GM19395 (cell line): Measurements from ENCODE around the gene SHISAL1.

ENCODE experiments used
- ATAC-seq: cut with Tn5 transposase; IDR thresholded peaks from one replicate; pipeline ENCODE4 v1.9.1; 2021; ENCODE audit warnings: mild to moderate bottlenecking, moderate library complexity; ENCODE audit not compliant: unreplicated experiment

The SHISAL1 gene

GRCh38 chr22:44213489-44214043, 99.2 kb downstream of the SHISAL1 start:
- no peak for ATAC-seq

DNA sequence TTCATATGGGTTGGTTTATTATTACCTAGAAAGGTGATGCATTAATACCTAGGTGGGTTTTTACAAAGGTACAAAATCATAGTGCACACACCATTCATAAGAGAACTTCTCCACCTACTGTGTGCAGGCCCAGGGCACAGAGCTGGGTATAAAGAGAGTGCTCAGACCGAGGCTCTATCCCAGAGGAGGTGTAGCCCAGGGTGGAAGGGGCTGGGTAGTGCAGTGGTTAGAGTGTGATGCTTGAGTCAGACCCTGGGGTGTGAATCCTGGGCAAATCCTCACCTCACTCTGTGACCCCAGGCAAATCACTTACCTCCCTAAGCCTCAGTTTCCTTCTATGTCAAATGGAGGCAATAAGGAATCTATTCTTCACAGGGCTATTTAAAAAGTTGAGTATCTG, 99.8 kb downstream of the SHISAL1 start:
- no peak for ATAC-seq

DNA sequence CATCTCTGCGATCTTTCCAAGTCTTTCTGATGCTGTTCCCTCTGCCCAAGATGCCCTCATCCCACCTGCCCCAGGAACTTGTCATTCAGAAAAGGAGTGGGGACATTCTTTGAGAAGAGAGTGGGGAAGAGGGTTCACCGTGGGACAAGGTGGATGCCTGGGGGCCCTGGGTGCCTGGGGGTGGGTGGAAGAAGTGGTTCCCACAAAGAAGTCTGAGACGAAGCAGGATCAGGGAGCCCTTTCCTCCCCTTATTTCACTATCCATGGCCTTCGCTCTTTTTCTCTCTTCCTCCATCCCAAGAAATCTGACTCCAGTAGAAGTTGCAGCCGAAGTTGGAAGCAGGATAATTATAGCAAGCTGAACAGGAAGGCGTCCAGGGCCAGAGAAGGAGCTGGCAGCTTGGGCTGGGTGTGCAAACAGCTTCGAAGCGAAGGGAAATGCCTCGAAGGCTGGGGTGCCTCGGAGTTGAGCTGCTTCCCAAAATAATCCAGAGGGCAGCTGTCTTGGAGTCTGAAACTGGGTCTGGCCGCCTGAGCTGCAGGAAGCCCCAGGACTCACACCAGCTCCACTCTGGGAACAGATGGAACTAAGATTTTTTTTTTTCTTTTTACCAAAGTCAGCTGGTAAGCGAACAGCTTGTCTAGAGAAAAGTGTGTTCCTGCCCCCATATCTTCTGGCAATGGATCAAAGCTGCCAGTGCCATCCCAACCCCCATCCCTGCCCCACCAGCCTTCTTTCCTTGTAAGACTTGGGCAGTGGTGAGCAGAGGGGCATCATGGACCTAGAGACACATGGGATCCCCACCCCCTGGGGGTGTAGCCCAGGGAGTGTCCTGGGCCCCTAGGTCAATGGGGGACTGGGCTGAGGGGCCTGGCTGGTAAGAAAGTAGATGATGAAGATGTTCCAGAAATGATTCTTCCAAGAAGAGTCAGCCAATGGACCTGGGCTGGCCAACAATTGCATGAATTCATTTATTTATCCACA, 100.5 kb downstream of the SHISAL1 start:
- no peak for ATAC-seq

DNA sequence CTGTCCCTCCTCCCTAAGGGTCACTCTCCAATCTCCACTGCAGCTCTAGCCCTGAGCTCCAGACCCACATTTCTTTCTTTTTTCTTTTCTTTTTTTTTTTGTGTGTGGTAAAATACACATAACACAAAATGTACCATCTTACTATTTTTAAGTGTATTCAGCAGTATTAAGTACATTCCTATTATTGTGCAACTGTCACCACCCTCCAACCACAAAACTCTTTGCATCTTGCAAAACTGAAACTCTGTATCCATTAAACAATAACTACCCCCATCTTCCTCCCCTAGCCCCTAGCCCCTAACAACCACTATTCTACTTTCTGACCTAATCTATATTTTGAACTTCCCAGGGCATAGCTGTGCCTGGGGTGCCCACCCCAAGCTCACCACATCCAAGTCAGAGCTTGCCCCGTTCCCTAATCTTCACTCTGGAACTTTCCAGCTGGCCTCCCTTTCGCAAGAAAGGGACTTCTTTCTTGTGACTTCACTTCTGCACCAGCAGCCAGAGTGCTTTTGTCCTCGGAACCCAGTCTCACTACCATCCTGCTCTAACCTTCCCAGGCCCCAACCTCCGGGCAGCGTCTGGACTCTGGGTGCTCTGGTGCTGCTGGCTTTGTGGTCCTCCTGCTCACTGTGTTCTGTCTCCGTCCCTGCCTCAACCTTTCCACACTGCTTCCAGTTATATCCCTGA, 101.3 kb downstream of the SHISAL1 start:
- no peak for ATAC-seq

DNA sequence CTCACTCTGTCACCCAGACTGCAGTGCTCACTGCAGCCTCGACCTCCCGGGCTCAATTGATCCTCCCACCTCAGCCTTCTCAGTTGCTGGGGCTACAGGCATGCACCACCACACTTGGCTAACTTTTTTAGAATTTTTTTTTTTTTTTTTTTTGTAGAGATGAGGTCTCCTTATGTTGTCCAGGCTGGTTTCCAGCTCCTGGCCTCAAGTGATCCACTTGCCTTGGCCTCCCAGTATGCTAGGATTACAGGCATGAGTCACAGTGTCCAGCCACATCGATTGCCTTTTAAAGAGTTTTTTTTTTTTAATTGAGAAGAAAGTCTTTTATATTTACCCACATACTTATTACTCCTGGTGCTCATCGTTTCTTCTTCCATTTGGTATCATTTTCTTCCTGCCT, 102.0 kb downstream of the SHISAL1 start:
- ATAC-seq, result no peak

DNA sequence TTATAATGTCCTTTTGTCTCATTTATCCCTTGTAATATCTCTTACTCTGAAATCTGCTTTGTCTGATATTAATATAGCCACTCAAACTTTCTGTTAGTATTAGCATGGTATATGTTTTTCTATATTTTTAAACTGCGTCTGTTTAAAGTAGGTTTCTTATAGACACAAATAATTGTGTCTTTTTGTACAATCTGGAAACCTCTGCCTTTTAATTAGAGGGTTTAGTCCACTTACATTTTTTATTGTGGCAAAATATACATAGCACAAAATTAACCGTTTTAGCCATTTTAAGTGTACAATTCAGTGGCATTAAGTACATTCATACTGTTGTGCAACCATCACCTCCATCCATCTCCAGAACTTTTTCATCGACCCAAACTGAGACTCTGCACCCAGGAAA, 103.4 kb downstream of the SHISAL1 start:
- no peak for ATAC-seq

DNA sequence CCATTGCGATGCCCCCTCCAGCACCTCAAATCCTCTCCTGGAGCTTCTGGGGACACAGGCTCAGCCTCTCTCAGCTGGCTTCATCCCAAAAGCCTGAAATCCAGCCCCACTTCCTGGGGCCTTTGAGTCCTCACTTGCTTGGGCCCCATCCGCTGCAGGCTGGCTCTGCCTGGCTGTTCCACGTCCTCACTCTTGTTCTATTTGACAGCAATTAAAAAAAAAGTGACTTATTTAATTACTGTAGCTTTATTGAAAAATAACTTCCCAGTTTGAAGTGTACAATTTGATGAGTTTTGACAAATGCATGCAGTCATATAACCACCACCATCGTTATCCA, 104.8 kb downstream of the SHISAL1 start:
- ATAC-seq, result no peak

DNA sequence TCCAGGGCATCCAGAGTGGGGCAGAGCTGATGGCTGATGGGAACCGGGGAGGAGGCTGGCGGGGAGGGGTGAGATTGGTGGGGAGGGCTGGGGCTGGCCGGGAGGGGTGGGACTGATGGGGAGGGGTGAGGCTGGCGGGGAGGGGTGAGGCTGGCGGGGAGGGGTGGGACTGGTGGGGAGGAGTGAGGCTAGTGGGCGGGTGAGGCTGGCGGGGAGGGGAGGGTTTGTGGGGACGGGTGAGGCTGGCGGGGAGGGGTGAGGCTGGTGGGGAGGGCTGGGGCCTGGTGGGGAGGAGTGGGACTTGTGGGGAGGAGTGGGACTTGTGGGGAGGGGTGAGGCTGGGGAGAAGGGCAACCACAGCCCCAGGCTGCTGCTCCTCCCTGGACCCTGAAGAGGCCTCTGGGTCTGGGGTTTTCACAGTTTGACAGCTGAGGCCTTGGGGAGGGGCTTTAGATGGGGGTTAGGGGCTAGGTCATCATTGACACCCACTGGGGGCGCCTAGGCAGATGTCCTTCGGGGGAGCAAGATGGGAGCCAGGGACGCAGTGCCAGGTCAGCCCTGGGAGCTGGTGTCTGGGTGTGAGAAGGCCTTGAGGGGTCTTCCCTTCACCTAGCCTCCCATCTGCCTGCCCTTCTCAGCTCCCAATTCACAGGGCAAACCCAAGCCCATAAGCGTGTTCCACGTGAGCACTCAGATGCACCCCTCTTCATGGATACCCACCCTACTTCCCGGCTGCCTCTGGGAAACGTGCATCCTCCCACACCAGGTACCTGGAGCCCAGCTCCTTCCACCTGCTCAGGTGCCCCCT, 105.4 kb downstream of the SHISAL1 start:
- ATAC-seq, result no peak

- no peak for ATAC-seq
Observed at GRCh38 chr22:44206696-44207095, 106.1 kb downstream of the SHISAL1 start.

GRCh38 chr22:44206330-44206645, 106.5 kb downstream of the SHISAL1 start:
- no peak for ATAC-seq

DNA sequence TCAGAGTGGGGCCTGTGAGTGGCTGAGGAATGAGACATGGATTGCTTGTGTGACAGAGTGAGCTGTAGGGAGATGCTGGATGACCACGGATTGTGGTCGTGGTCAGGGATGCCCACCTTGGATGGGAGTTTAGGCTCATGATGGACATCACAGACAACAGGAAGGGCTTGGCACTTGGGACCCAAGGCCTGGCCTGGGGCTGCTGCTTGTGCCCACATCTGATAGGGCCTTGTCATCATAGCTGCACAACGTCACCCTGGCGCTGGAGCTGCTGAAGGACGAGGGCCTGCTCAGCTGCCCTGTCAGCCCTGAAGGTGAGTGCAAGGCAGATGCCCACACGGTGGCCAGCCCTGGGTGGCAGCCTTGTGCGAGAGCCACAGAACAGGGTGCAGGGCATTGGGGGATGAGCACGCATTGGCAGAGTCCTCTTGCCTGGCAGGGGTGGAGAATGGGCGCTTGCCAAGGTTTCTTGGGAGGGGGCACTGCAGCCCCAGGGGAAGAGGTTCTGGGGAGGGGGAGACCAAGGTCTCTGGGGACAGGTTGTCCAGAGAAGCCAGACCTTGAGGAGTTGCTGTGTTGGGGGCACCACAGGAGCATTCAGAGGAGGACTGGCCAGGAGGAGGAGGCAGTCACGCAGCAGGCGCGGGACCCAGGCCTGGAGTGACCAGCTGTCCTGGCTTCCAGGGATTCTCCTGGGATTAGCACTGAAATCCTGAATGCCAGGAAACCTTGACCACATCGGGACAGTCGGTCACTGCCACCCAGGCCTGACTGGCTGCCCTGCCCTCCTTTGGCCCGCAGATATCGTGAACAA, 107.0 kb downstream of the SHISAL1 start:
- ATAC-seq, result no peak

DNA sequence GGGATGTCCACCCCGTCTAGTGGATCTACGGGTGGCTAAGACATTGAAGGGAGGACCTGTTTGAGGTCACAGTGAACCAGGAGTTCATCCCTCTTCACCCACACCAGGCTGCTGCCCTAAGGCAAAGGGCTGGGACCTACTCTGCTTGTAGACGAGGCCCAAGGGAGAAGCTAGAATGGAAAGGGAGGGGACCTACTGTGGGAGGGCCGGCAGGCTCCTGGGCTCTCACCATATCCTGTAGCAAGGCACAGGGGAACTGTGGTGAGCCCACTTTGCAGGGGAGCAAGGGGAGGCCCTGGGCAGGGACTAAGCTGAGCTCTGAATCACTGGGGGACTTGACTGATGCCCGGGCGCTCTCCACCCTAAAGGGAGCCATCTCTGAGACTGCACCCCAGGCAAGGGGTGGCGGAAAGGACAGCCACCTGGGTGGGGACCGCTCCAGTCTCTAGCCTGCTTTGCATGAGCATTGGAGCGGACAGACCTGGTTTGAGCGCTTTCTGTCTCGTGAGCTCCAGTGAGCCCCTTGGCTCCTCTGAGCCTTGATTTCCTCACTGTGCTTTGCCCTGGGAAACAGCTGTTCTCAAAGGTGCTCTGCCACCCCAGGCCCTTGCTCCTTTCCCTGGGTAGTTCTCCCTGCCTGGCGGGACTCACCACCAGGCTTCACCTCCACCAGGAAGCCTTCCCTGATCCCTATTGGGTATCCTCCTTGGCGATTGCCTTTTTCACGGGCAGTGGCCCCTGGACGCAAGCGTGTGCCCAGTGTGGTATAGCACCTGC, 107.8 kb downstream of the SHISAL1 start:
- no peak for ATAC-seq

GRCh38 chr22:44203203-44203602, 109.5 kb downstream of the SHISAL1 start:
- no peak for ATAC-seq

GRCh38 chr22:44202261-44202789, 110.4 kb downstream of the SHISAL1 start:
- ATAC-seq, result no peak

- ATAC-seq, result no peak
Observed at GRCh38 chr22:44201665-44202064, 111.1 kb downstream of the SHISAL1 start.

DNA sequence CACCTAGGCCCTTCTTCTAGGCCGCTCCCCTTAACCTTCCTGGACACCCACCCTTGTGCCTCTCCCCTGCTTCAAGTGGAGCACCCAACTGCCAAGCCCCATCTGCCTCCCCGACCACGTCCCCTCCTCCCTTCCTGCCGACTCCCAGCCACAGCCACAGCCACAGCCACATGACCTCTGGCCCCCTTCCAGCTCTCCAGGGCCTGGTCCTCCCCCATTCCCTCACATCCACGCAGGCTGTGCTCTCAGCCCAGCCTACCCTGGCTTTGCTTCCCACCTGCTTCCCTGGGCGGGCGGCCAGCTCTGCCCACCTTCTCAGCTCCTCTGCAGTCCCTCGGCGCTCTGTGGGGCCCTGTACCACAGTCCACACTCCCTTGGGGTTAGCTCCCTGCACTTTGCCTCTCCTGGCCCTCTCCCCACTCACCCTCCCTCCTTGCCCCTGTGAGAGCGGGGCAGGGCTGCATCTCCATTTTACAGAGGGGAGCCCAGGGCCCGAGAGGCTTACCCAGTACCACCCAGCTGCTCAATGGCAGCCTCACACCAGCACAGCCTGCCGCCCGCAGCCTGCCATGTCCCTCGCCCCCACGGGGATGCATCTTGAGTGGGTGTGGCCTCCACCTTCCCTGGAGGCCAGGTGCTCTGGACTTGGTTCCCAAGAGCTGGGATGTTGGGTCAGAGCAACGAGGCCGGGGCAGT, 111.7 kb downstream of the SHISAL1 start:
- no peak for ATAC-seq

- no peak for ATAC-seq
Observed at GRCh38 chr22:44200451-44200850, 112.3 kb downstream of the SHISAL1 start.

- no peak for ATAC-seq
Observed at GRCh38 chr22:44199866-44200265, 112.9 kb downstream of the SHISAL1 start.

DNA sequence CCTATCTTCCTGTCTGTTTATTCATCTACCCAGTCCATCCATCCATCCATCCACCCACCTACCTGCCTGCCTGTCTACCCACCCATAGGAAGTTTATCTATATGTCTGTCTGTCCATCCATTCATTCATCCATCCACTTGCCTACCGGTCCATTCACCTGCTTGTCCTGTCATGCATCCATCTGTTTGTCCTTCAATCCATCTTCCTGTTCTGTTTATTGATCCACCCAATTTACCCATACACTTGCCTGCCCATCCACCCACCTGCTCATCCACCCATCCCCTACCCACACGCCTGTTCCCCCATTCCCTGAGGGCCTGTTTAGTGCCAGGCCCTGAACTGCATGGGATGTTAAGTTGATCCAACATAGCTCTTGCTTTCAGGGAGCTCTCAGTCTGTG, 113.6 kb downstream of the SHISAL1 start:
- ATAC-seq, result no peak
